Neuronal stem cell (in vitro differentiated cells): ENCODE data around the gene FOLR2.
"Not testable (repeated sequence)": the region's sequence is repeated elsewhere in the genome, so short reads cannot be mapped to it uniquely, and the experiment has no call there.

Experiments
- DNase-seq: peaks from one replicate; pipeline ENCODE4 v3.0.0-alpha.2; 2013; ENCODE audit warnings: low spot score
- H2AFZ ChIP-seq: one replicate; pipeline ENCODE4 v1.6.1; 2013; ENCODE audit warnings: mild to moderate bottlenecking, low read length, inconsistent platforms
- H2AK5ac ChIP-seq: 2 replicates; pipeline ENCODE4 v1.6.1; 2013; ENCODE audit warnings: low read depth, mild to moderate bottlenecking, inconsistent platforms, low read length, moderate library complexity, mixed read lengths
- H2BK120ac ChIP-seq: 2 replicates; pipeline ENCODE4 v1.6.1; 2013; ENCODE audit warnings: low read depth, mild to moderate bottlenecking, inconsistent platforms, low read length, moderate library complexity, mixed read lengths
- H2BK12ac ChIP-seq: one replicate; pipeline ENCODE4 v1.6.1; 2013; ENCODE audit warnings: low read length, inconsistent platforms
- H2BK15ac ChIP-seq: 2 replicates; pipeline ENCODE4 v1.6.1; 2013; ENCODE audit warnings: mild to moderate bottlenecking, low read length, inconsistent platforms, mixed read lengths
- H2BK5ac ChIP-seq: one replicate; pipeline ENCODE4 v1.6.1; 2013; ENCODE audit warnings: inconsistent platforms, mild to moderate bottlenecking, low read length, moderate library complexity
- H3K14ac ChIP-seq: one replicate; pipeline ENCODE4 v1.6.1; 2013; ENCODE audit warnings: low read length, inconsistent platforms
- H3K18ac ChIP-seq: 2 replicates; pipeline ENCODE4 v1.6.1; 2013; ENCODE audit warnings: low read length, inconsistent platforms
- H3K23ac ChIP-seq: 2 replicates; pipeline ENCODE4 v1.6.1; 2013; ENCODE audit warnings: low read depth, mild to moderate bottlenecking, mixed read lengths, low read length, inconsistent platforms; ENCODE audit not compliant: poor library complexity
- H3K27ac ChIP-seq: replicated peaks from 3 replicates; pipeline ENCODE4 v1.5.1; 2013; ENCODE audit warnings: low read length, inconsistent platforms
- H3K27me3 ChIP-seq, 3 experiments: 2 replicates each; pipeline ENCODE4 v1.6.1; 2013; ENCODE audit warnings: low read length in 3 of 3, mild to moderate bottlenecking in 2 of 3, inconsistent platforms in 1 of 3, low read depth in 1 of 3, mixed read lengths in 1 of 3, moderate library complexity in 1 of 3; ENCODE audit not compliant: control insufficient read depth in 3 of 3, insufficient read depth in 3 of 3
- H3K36me3 ChIP-seq, 2 donors: replicated peaks in 1 of 2; 2 replicates each; pipeline ENCODE4 v1.6.1; 2013; ENCODE audit warnings: low read length in 2 of 2; ENCODE audit not compliant: control insufficient read depth in 2 of 2, insufficient read depth in 2 of 2
- H3K4ac ChIP-seq: 2 replicates; pipeline ENCODE4 v1.6.1; 2013; ENCODE audit warnings: inconsistent platforms, mild to moderate bottlenecking, low read length, moderate library complexity
- H3K4me1 ChIP-seq, 2 donors: 1 replicate in 1 of 2; 2 replicates in 1 of 2; pipeline ENCODE4 v1.6.1; 2013; ENCODE audit warnings: low read length in 2 of 2, low read depth in 1 of 2; ENCODE audit not compliant: control insufficient read depth in 2 of 2, insufficient read depth in 1 of 2
- H3K4me2 ChIP-seq: one replicate; pipeline ENCODE4 v1.6.1; 2013; ENCODE audit warnings: mild to moderate bottlenecking, low read length, inconsistent platforms; ENCODE audit not compliant: insufficient read depth, poor library complexity, severe bottlenecking
- H3K4me3 ChIP-seq, 2 donors: 2 replicates each; pipeline ENCODE4 v1.5.1; 2013; ENCODE audit warnings: low read length in 2 of 2, mild to moderate bottlenecking in 2 of 2, inconsistent platforms in 1 of 2, moderate library complexity in 1 of 2
- H3K79me1 ChIP-seq: one replicate; pipeline ENCODE4 v1.6.1; 2013; ENCODE audit warnings: low read depth, mild to moderate bottlenecking, inconsistent platforms, low read length, moderate library complexity
- H3K9ac ChIP-seq: one replicate; pipeline ENCODE4 v1.6.1; 2013; ENCODE audit warnings: mild to moderate bottlenecking, low read depth, low read length, inconsistent platforms; ENCODE audit not compliant: poor library complexity
- H3K9me3 ChIP-seq, 2 donors: replicated peaks in 1 of 2; 2 replicates each; pipeline versions ENCODE3 to v1.6.1; 2013; ENCODE audit warnings: low read length in 2 of 2, mild to moderate bottlenecking in 2 of 2, inconsistent platforms in 1 of 2, low read depth in 1 of 2, mixed read lengths in 1 of 2, moderate library complexity in 1 of 2; ENCODE audit not compliant: control insufficient read depth in 2 of 2, insufficient read depth in 1 of 2
- H4K8ac ChIP-seq: one replicate; pipeline ENCODE4 v1.6.1; 2013; ENCODE audit warnings: low read depth, mild to moderate bottlenecking, inconsistent platforms, low read length, moderate library complexity
- H4K91ac ChIP-seq: one replicate; pipeline ENCODE4 v1.6.1; 2013; ENCODE audit warnings: low read length, low read depth, mild to moderate bottlenecking, inconsistent platforms; ENCODE audit not compliant: poor library complexity
- WGBS, 2 donors: extraction: QIAGEN DNeasy Blood & Tissue Kit; methylation state at CpG; one replicate each; pipeline ENCODE4 v1.1.7; 2013; ENCODE audit warnings: missing lambda C conversion rate in 2 of 2, mixed read lengths in 1 of 2; ENCODE audit not compliant: insufficient read length in 2 of 2, insufficient replicate concordance in 1 of 2; ENCODE audit errors: extremely low coverage in 2 of 2; 5-methylcytosine and 5-hydroxymethylcytosine counted together

FOLR2 gene

GRCh38 chr11:72206794-72207193 lies 9.8 kb upstream of the FOLR2 start:
- H2BK5ac ChIP-seq, H2AFZ ChIP-seq, H3K36me3 ChIP-seq, H3K14ac ChIP-seq, H2BK12ac ChIP-seq, H3K9me3 ChIP-seq, H3K79me1 ChIP-seq, H3K23ac ChIP-seq, DNase-seq, H3K4me1 ChIP-seq, H2AK5ac ChIP-seq, H3K4ac ChIP-seq, H3K18ac ChIP-seq, H3K27me3 ChIP-seq, H3K9ac ChIP-seq, H2BK120ac ChIP-seq, H4K8ac ChIP-seq, H3K4me3 ChIP-seq, H2BK15ac ChIP-seq, H3K27ac ChIP-seq, H4K91ac ChIP-seq, H3K4me2 ChIP-seq: not testable (repeated sequence)
- no CpG with 5 or more reads among the region's 2 CpGs for WGBS, 2 donors

GRCh38 chr11:72208281-72208680 lies 8.3 kb upstream of the FOLR2 start:
- peaks cover 0 to 5% (median 0%) of the 10 kb centered on the region in 3 experiments for H3K27me3 ChIP-seq
- H3K4me2 ChIP-seq, result no peak overlapping the region
- H4K8ac ChIP-seq, result no peak overlapping the region
- H2BK12ac ChIP-seq, result no peak overlapping the region
- H2AK5ac ChIP-seq, result no peak overlapping the region
- H4K91ac ChIP-seq, result no peak overlapping the region
- no peak overlapping the region for H3K27ac ChIP-seq
- WGBS, 2 donors, result no CpG with 5 or more reads among the region's 3 CpGs
- H3K36me3 ChIP-seq, result no peaks in the 10 kb centered on the region
- H3K18ac ChIP-seq, result no peak overlapping the region
- no peak overlapping the region for H2BK5ac ChIP-seq
- no peak overlapping the region for H3K4ac ChIP-seq
- H3K23ac ChIP-seq, result no peak overlapping the region
- peak overlapping the region; percentile 23 for H3K14ac ChIP-seq
- DNase-seq, result no peak
- no peaks in the 10 kb centered on the region for H3K79me1 ChIP-seq
- H3K4me3 ChIP-seq, result no peak overlapping the region
- H3K9ac ChIP-seq, result no peak overlapping the region
- no peak overlapping the region for H2BK120ac ChIP-seq
- H3K4me1 ChIP-seq, result no peaks in the 10 kb centered on the region
- H2BK15ac ChIP-seq, result no peak overlapping the region
- peaks cover 0 to 3% of the 10 kb centered on the region in 2 donors for H3K9me3 ChIP-seq
- no peak overlapping the region for H2AFZ ChIP-seq

- Histone ChIP-seq H3K4ac (no peak overlapping the region), H3K9me3 (peaks cover 0 to 3% of the 10 kb centered on the region in 2 donors), H2BK15ac (no peak overlapping the region), H3K4me1 (no peaks in the 10 kb centered on the region), H2BK120ac (no peak overlapping the region), H3K4me2 (no peak overlapping the region), H4K91ac (no peak overlapping the region), H2AFZ (no peak overlapping the region), H4K8ac (no peak overlapping the region), H3K79me1 (no peaks in the 10 kb centered on the region), H3K9ac (no peak overlapping the region), H3K27ac (no peak overlapping the region), H3K36me3 (no peaks in the 10 kb centered on the region), H3K14ac (no peak overlapping the region), H3K23ac (no peak overlapping the region), H3K27me3 (peaks cover 0 to 5% (median 0%) of the 10 kb centered on the region in 3 experiments), H3K18ac (no peak overlapping the region), H2BK12ac (no peak overlapping the region), H2BK5ac (no peak overlapping the region), H3K4me3 (no peak overlapping the region), H2AK5ac (no peak overlapping the region)
- DNase-seq, result no peak
- WGBS, 2 donors, result no CpG with 5 or more reads among the region's 4 CpGs
These were observed 7.5 kb upstream of the FOLR2 start for GRCh38 chr11:72209101-72209500.

- H2BK5ac ChIP-seq, result no peak overlapping the region
- no peaks in the 10 kb centered on the region for H3K36me3 ChIP-seq
- H4K8ac ChIP-seq, result no peak overlapping the region
- H3K23ac ChIP-seq, result no peak overlapping the region
- no peak overlapping the region for H2AFZ ChIP-seq
- no peak overlapping the region for H3K4me3 ChIP-seq
- no peak overlapping the region for H2AK5ac ChIP-seq
- H3K79me1 ChIP-seq, result no peaks in the 10 kb centered on the region
- peaks cover 3 to 4% of the 10 kb centered on the region in 2 donors for H3K4me1 ChIP-seq
- no peak for DNase-seq
- H2BK15ac ChIP-seq, result no peak overlapping the region
- no peak overlapping the region for H3K4me2 ChIP-seq
- H3K4ac ChIP-seq, result no peak overlapping the region
- H3K9me3 ChIP-seq, result no peaks in the 10 kb centered on the region
- H3K18ac ChIP-seq, result no peak overlapping the region
- H3K14ac ChIP-seq, result no peak overlapping the region
- H2BK120ac ChIP-seq, result no peak overlapping the region
- no peak overlapping the region for H2BK12ac ChIP-seq
- WGBS, 2 donors, result no CpG with 5 or more reads among the region's 2 CpGs
- H4K91ac ChIP-seq, result no peak overlapping the region
- peaks cover 0 to 26% (median 0%) of the 10 kb centered on the region in 3 experiments for H3K27me3 ChIP-seq
- H3K9ac ChIP-seq, result no peak overlapping the region
- H3K27ac ChIP-seq, result no peak overlapping the region
These were observed 1.2 kb downstream of the FOLR2 start for GRCh38 chr11:72217841-72218240.
